ENCODE measurements around the gene ALPK3.

- TF ChIP-seq CTCF (IDR thresholded peaks at IDR 0.05) (no peak), ZFX (IDR thresholded peaks at IDR 0.05; ENCODE audit: borderline replicate concordance) (no peak)
Measured at GRCh38 chr15:84886984-84887299, 69.8 kb downstream of the ALPK3 start.

All from 22Rv1 (cell line).